ENCODE results near the gene SETD2. TPM values are rescaled to one million over a fixed set of nuclear protein-coding genes. Genes with fewer than 3 reads are reported as not detected.

The SETD2 gene
- total RNA-seq, 2 experiments from 2014 or later, result 54.1 to 63.3 TPM

- POLR2A ChIA-PET, result interaction anchor here (1.3 to 2.7 kb wide), 4 partner anchors 10 to 38 kb away, joined by 3 to 11 read pairs (median 3); partner anchors contain the start of gene NBEAL2
- H3K36me3 Mint-ChIP-seq, result peaks cover 8% of the 10 kb centered on the region
These were observed 172.3 kb downstream of the SETD2 start for GRCh38 chr3:46991406-46992165.

GRCh38 chr3:46990573-46991374 lies 173.1 kb downstream of the SETD2 start:
- Mint-ChIP-seq H3K36me3 (peaks cover 8% of the 10 kb centered on the region), H3K4me1 (peaks cover 45% of the 10 kb centered on the region), H3K4me3 (no peak overlapping the region), H3K27ac (peak overlapping the region; percentile 72), H3K27me3 (no peaks in the 10 kb centered on the region), H3K9me3 (no peaks in the 10 kb centered on the region)
- no peak for DNase-seq
- ATAC-seq (ENCODE audit: low read depth), result no peak
- POLR2A ChIA-PET, result interaction anchor here (1.4 to 1.5 kb wide), 2 partner anchors 11 to 18 kb away, joined by 3 to 6 read pairs; partner anchors contain the start of gene NBEAL2

More at GRCh38 chr3:46991406-46992165, 172.3 kb downstream of the SETD2 start:
- Mint-ChIP-seq H3K27me3 (no peaks in the 10 kb centered on the region), H3K27ac (no peak overlapping the region), H3K4me1 (peaks cover 37% of the 10 kb centered on the region), H3K4me3 (no peak overlapping the region), H3K9me3 (no peaks in the 10 kb centered on the region)
- no peak for ATAC-seq (ENCODE audit: low read depth)
- DNase-seq, result no peak

GRCh38 chr3:46989146-46989810 lies 174.6 kb downstream of the SETD2 start:
- peak overlapping the region; percentile 90 for H3K27ac Mint-ChIP-seq
- DNase-seq, result no peak
- peaks cover 14% of the 10 kb centered on the region for H3K36me3 Mint-ChIP-seq
- no peaks in the 10 kb centered on the region for H3K9me3 Mint-ChIP-seq
- no peak for ATAC-seq (ENCODE audit: low read depth)
- POLR2A ChIA-PET, result interaction anchor here (0.5 to 1.5 kb wide), 2 partner anchors 9 to 290 kb away, joined by 3 to 6 read pairs; partner anchors contain the start of gene NBEAL2
- no peaks in the 10 kb centered on the region for H3K27me3 Mint-ChIP-seq
- H3K4me1 Mint-ChIP-seq, result peaks cover 57% of the 10 kb centered on the region
- peak overlapping the region; percentile 85 for H3K4me3 Mint-ChIP-seq

- peak overlapping the region; percentile 85 for H3K4me3 Mint-ChIP-seq
- no peak for DNase-seq
- peak overlapping the region; percentile 90 for H3K27ac Mint-ChIP-seq
- POLR2A ChIA-PET, result interaction anchor here (0.5 to 2.7 kb wide), 3 partner anchors 11 to 291 kb away, joined by 3 to 33 read pairs (median 11); partner anchors contain the start of genes CCDC12 and NBEAL2
- H3K36me3 Mint-ChIP-seq, result peaks cover 14% of the 10 kb centered on the region
- H3K27me3 Mint-ChIP-seq, result no peaks in the 10 kb centered on the region
- H3K9me3 Mint-ChIP-seq, result no peaks in the 10 kb centered on the region
- H3K4me1 Mint-ChIP-seq, result peaks cover 57% of the 10 kb centered on the region
- no peak for ATAC-seq (ENCODE audit: low read depth)
These were observed 175.3 kb downstream of the SETD2 start for GRCh38 chr3:46988616-46989015.

DNA sequence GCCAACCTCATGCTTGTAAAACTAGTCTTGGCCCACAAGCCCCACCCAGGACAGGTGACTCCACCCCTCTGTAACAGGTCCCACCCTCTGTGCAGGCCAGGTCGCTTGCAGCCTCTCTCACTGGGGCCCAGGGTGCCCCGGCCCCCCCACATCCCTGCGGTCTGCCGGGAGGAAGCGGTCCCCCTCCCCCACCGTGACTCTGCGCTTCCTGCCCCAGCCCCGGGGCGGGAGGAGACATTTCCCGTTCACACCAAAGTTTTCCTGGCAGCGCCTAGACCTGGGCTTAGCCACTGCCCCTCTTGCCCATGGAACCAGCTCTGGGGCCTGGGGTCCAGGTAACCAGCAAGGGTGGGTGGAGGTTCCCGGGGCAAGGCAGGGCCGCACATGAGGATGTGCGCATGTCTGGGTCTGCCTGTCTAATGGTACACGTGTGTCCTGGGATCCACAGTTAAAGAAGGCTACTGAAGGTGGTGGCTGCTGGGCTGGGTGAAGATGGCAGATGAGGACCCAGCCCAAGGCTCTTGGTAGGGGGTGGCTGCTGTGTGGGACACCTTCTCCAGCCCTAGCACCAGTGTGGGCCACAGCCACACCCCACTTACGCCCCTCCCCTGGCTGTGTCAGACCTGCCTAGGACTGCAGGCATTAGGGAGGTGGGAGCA lies 176.0 kb downstream of the SETD2 start:
- peak overlapping the region; percentile 85 for H3K4me3 Mint-ChIP-seq
- DNase-seq (peak; percentile 92), ATAC-seq (ENCODE audit: low read depth) (peak; percentile 98)
- no peaks in the 10 kb centered on the region for H3K9me3 Mint-ChIP-seq
- H3K36me3 Mint-ChIP-seq, result peaks cover 14% of the 10 kb centered on the region
- peak overlapping the region; percentile 90 for H3K27ac Mint-ChIP-seq
- POLR2A ChIA-PET, result interaction anchor here (0.6 to 2.7 kb wide), 10 partner anchors 10 to 393 kb away, joined by 3 to 33 read pairs (median 4); partner anchors contain the start of genes CCDC12, NBEAL2 and PTPN23
- no peaks in the 10 kb centered on the region for H3K27me3 Mint-ChIP-seq
- H3K4me1 Mint-ChIP-seq, result peaks cover 59% of the 10 kb centered on the region

DNA sequence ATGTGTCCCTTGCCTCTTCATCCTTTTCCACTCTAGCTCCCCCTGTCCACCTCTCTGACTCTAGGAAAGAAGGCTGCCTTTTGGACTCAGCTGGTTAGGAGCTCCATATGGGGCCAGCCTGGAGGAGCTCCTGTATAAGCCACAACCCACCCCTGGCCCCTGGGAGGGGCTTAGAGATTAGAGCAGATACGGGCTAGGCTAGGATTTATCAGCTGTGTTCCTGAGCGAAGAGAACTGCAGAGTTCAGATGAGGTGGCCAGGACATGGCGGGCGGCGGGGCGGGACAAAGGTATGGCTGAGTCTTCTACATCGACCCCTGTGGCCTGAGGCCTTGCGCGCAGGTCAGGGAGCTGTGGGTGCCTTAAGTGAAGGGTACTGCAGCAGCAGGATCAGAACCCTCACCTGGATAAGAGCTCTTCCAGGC lies 176.6 kb downstream of the SETD2 start:
- POLR2A ChIA-PET, result interaction anchor here (0.6 to 2.7 kb wide), 11 partner anchors 9 to 393 kb away, joined by 3 to 33 read pairs (median 4); partner anchors contain the start of genes CCDC12, NBEAL2 and PTPN23
- DNase-seq, result no peak
- Mint-ChIP-seq H3K27me3 (no peaks in the 10 kb centered on the region), H3K27ac (peak overlapping the region; percentile 90), H3K36me3 (peaks cover 14% of the 10 kb centered on the region), H3K4me3 (peak overlapping the region; percentile 85), H3K9me3 (no peaks in the 10 kb centered on the region), H3K4me1 (peaks cover 62% of the 10 kb centered on the region)
- ATAC-seq (ENCODE audit: low read depth), result peak; percentile 21

GRCh38 chr3:46986782-46987310 lies 177.1 kb downstream of the SETD2 start:
- DNase-seq (no peak), ATAC-seq (ENCODE audit: low read depth) (no peak)
- H3K27me3 Mint-ChIP-seq, result no peaks in the 10 kb centered on the region
- H3K4me3 Mint-ChIP-seq, result peak overlapping the region; percentile 85
- H3K9me3 Mint-ChIP-seq, result no peaks in the 10 kb centered on the region
- peaks cover 64% of the 10 kb centered on the region for H3K4me1 Mint-ChIP-seq
- peak overlapping the region; percentile 90 for H3K27ac Mint-ChIP-seq
- H3K36me3 Mint-ChIP-seq, result peaks cover 14% of the 10 kb centered on the region
- POLR2A ChIA-PET, result interaction anchor here (0.7 to 2.7 kb wide), 10 partner anchors 9 to 394 kb away, joined by 3 to 33 read pairs (median 4); partner anchors contain the start of genes CCDC12, NBEAL2 and PTPN23

DNA sequence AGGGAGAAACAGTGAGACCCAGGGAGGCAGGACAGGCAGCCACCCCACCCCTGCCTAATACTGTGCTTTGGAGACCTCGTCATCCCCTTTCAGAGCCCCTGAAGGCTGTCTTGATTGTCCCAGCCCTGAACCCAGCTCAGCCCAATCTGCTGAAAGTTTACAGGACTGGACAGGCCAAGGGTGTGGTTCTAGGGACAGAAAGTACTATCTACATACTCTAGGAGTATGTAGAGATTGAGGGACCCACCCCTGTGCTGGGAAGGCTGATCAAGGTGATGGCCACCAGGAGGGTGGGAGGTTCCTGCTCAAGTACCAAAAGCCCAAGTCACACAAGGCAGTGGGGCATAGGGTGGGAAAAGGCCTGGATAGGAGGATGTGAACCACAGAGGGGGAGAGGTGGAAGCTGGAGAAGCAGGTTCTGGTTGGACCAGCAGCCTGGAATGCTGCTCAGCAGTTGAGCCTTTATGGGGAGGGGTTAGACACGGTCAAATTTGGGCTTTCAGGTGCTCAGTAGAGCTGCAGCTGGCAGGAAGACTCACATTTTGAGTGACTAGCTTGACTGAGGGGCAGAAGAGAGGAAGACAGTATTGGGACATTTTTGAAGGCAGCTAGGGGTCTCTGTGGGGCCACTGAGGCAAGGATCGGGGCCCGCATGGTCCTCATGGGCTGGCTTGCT lies 177.7 kb downstream of the SETD2 start:
- peak overlapping the region; percentile 85 for H3K4me3 Mint-ChIP-seq
- no peak for ATAC-seq (ENCODE audit: low read depth)
- H3K27me3 Mint-ChIP-seq, result no peaks in the 10 kb centered on the region
- no peak for DNase-seq
- POLR2A ChIA-PET, result interaction anchor here (0.9 to 2.7 kb wide), 3 partner anchors 8 to 60 kb away, joined by 3 to 33 read pairs (median 11); partner anchors contain the start of genes CCDC12 and NBEAL2
- peaks cover 14% of the 10 kb centered on the region for H3K36me3 Mint-ChIP-seq
- H3K27ac Mint-ChIP-seq, result peak overlapping the region; percentile 90
- no peaks in the 10 kb centered on the region for H3K9me3 Mint-ChIP-seq
- H3K4me1 Mint-ChIP-seq, result peaks cover 69% of the 10 kb centered on the region

DNA sequence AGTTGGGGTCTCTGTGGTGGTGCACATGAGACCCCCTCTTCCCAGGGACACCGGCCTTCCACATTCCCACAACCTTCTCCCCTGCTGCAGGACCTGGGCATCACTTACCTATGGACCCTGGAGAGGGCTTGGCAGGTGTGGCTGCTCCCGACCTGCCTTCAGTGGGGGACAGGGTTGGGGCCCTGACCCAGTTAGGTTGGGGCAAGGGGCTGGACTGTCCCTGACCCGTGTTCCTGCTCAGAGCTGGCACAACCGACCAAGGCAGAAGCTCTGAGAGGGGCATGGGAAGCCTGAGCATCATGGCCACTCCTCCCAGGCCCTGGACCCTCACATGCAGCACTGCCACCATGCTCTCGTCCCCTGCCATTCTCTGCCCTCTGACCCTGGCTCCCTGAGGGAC lies 178.3 kb downstream of the SETD2 start:
- H3K9me3 Mint-ChIP-seq, result no peaks in the 10 kb centered on the region
- H3K27ac Mint-ChIP-seq, result peak overlapping the region; percentile 90
- no peak for DNase-seq
- POLR2A ChIA-PET, result interaction anchor here (0.9 kb wide), 1 partner anchor 59 kb away, joined by 3 read pairs; no protein-coding TSS in a partner anchor
- H3K27me3 Mint-ChIP-seq, result no peaks in the 10 kb centered on the region
- H3K4me1 Mint-ChIP-seq, result peaks cover 72% of the 10 kb centered on the region
- H3K4me3 Mint-ChIP-seq, result no peak overlapping the region
- peaks cover 14% of the 10 kb centered on the region for H3K36me3 Mint-ChIP-seq
- no peak for ATAC-seq (ENCODE audit: low read depth)

GRCh38 chr3:46984591-46985459 lies 179.1 kb downstream of the SETD2 start:
- DNase-seq (no peak), ATAC-seq (ENCODE audit: low read depth) (no peak)
- Mint-ChIP-seq H3K27ac (peak overlapping the region; percentile 51), H3K36me3 (peaks cover 14% of the 10 kb centered on the region), H3K27me3 (no peaks in the 10 kb centered on the region), H3K9me3 (no peaks in the 10 kb centered on the region), H3K4me1 (peaks cover 68% of the 10 kb centered on the region), H3K4me3 (no peak overlapping the region)
- POLR2A ChIA-PET, result interaction anchor here (0.6 to 0.9 kb wide), 2 partner anchors 58 to 179 kb away, joined by 3 read pairs; partner anchors contain the start of gene SETD2

- H3K4me1 Mint-ChIP-seq, result peaks cover 58% of the 10 kb centered on the region
- POLR2A ChIA-PET, result interaction anchor here (0.6 to 1.6 kb wide), 3 partner anchors 10 to 28 kb away, joined by 3 to 4 read pairs (median 3); no protein-coding TSS in a partner anchor
- DNase-seq (no peak), ATAC-seq (ENCODE audit: low read depth) (no peak)
- peak overlapping the region; percentile 32 for H3K27ac Mint-ChIP-seq
- no peaks in the 10 kb centered on the region for H3K9me3 Mint-ChIP-seq
- H3K4me3 Mint-ChIP-seq, result no peak overlapping the region
- peaks cover 9% of the 10 kb centered on the region for H3K36me3 Mint-ChIP-seq
- no peaks in the 10 kb centered on the region for H3K27me3 Mint-ChIP-seq
These were observed 181.4 kb downstream of the SETD2 start for GRCh38 chr3:46982546-46982945.

Measured in activated naive CD8-positive, alpha-beta T cell treated with anti-CD3 and anti-CD28 coated beads, Interleukin-2, amount 10 ng/mL, durations not matched to agents 7 days and 5 days (primary cell).